MM.1S (cell line): Measurements from ENCODE around the gene CHN2.

ENCODE experiments used
- DNase-seq: peaks from one replicate; pipeline ENCODE4 v3.0.0-alpha.2; 2015
- H2AFZ ChIP-seq: fragments of 300-600 bp; sonication (generic); 2 replicates; pipeline ENCODE4 v1.6.0; 2016; ENCODE audit warnings: antibody characterized with exemption, low read length
- H3F3A ChIP-seq: fragments of 300-600 bp; sonication (generic); 2 replicates; pipeline ENCODE4 v1.6.1; 2016; ENCODE audit warnings: mild to moderate bottlenecking, antibody characterized with exemption, low read length, moderate library complexity, mixed read lengths; ENCODE audit not compliant: insufficient read depth
- H3K27ac ChIP-seq: fragments of 300-600 bp; sonication (generic); 2 replicates; pipeline ENCODE4 v1.5.1; 2016; ENCODE audit warnings: mild to moderate bottlenecking, low read length
- H3K27me3 ChIP-seq: fragments of 300-600 bp; sonication (generic); replicated peaks from 2 replicates; pipeline ENCODE4 v1.6.0; 2016; ENCODE audit warnings: low read length; ENCODE audit not compliant: insufficient read depth
- H3K36me3 ChIP-seq: fragments of 300-600 bp; sonication (generic); replicated peaks from 2 replicates; pipeline ENCODE4 v1.6.1; 2016; ENCODE audit warnings: mild to moderate bottlenecking, low read length, mixed read lengths; ENCODE audit not compliant: insufficient read depth
- H3K4me1 ChIP-seq: fragments of 300-600 bp; sonication (generic); 2 replicates; pipeline ENCODE4 v1.6.1; 2016; ENCODE audit warnings: low read length, mixed read lengths
- H3K4me2 ChIP-seq: fragments of 300-600 bp; sonication (generic); 2 replicates; pipeline ENCODE4 v1.6.0; 2016; ENCODE audit warnings: low read depth, low read length
- H3K4me3 ChIP-seq: fragments of 300-600 bp; sonication (generic); 2 replicates; pipeline ENCODE4 v1.5.1; 2016; ENCODE audit warnings: low read length, mixed read lengths
- H3K79me2 ChIP-seq: fragments of 300-600 bp; sonication (generic); 2 replicates; pipeline ENCODE4 v1.6.1; 2016; ENCODE audit warnings: mixed run types, low read length, mixed read lengths
- H3K9ac ChIP-seq: fragments of 300-600 bp; sonication (generic); 2 replicates; pipeline ENCODE4 v1.6.1; 2016; ENCODE audit warnings: low read length, mixed read lengths
- H3K9me2 ChIP-seq: fragments of 300-600 bp; sonication (generic); replicated peaks from 2 replicates; pipeline ENCODE4 v1.6.1; 2016; ENCODE audit warnings: mild to moderate bottlenecking, low read length, mixed read lengths; ENCODE audit not compliant: insufficient read depth
- H3K9me3 ChIP-seq: fragments of 300-600 bp; sonication (generic); replicated peaks from 2 replicates; pipeline ENCODE4 v1.6.1; 2016; ENCODE audit warnings: mild to moderate bottlenecking, low read length, mixed read lengths; ENCODE audit not compliant: insufficient read depth
- H4K20me1 ChIP-seq: fragments of 300-600 bp; sonication (generic); 2 replicates; pipeline ENCODE4 v1.6.1; 2016; ENCODE audit warnings: mild to moderate bottlenecking, low read length, moderate library complexity, mixed read lengths; ENCODE audit not compliant: insufficient read depth
- EZH2 ChIP-seq: fragments of 300-600 bp; sonication (generic); optimal IDR thresholded peaks from 2 replicates; pipeline ENCODE3; 2017; ENCODE audit warnings: low read depth, mild to moderate bottlenecking, antibody characterized with exemption, low read length, mixed read lengths
- EZH2phosphoT487 ChIP-seq: fragments of 300-600 bp; sonication (generic); IDR thresholded peaks from 2 replicates; pipeline ENCODE4 v1.6.1; 2018; ENCODE audit warnings: antibody characterized with exemption, low read length
- TF ChIP-seq, protein P1 (sequence below): fragments of 300-600 bp; sonication (generic); IDR thresholded peaks from 2 replicates; pipeline ENCODE4 v1.5.1; 2016; ENCODE audit warnings: antibody characterized with exemption, low read length, mixed read lengths

The CHN2 gene

DNA sequence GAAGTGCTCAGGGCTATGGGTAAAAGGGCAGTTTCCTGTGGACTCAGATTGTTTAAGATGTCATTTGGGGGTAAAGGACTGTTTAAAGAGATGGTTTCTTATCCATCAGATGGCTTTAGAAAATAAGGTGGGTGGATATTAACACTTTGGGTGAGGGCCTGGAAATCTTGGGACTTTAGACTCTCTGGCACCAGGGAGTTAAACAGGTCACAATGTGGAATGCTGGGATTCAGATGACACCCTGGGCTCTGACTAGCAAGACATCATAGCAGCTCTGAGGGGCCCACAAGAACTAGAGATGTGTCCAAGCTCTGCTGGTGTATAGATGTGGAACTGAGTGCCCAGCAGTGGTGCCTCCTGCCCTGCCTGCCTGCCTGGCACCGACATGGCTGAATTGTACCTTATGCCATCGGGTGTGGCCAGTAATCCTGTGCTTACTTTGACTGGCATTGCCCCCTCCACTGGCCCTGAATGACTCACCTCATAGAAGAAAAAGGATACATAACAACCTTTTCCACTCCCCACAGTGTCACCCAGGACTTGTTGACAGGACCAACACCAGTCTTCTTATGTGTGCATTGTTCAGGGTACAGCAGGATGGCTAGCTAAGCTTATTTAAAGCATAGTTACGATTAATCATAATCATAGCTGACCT lies 269.1 kb downstream of the CHN2 start:
- H4K20me1 ChIP-seq, result no peaks in the 10 kb centered on the region
- no peaks in the 10 kb centered on the region for H3K4me1 ChIP-seq
- H3K9ac ChIP-seq, result no peak overlapping the region
- no peak overlapping the region for H3K4me3 ChIP-seq
- no peak for DNase-seq
- no peaks in the 10 kb centered on the region for H3K27me3 ChIP-seq
- H3K79me2 ChIP-seq, result no peaks in the 10 kb centered on the region
- no peak overlapping the region for H2AFZ ChIP-seq
- no peaks in the 10 kb centered on the region for H3K9me3 ChIP-seq
- no peak for TF ChIP-seq EZH2phosphoT487
- TF ChIP-seq EZH2, result no peak
- TF ChIP-seq, protein P1, sequence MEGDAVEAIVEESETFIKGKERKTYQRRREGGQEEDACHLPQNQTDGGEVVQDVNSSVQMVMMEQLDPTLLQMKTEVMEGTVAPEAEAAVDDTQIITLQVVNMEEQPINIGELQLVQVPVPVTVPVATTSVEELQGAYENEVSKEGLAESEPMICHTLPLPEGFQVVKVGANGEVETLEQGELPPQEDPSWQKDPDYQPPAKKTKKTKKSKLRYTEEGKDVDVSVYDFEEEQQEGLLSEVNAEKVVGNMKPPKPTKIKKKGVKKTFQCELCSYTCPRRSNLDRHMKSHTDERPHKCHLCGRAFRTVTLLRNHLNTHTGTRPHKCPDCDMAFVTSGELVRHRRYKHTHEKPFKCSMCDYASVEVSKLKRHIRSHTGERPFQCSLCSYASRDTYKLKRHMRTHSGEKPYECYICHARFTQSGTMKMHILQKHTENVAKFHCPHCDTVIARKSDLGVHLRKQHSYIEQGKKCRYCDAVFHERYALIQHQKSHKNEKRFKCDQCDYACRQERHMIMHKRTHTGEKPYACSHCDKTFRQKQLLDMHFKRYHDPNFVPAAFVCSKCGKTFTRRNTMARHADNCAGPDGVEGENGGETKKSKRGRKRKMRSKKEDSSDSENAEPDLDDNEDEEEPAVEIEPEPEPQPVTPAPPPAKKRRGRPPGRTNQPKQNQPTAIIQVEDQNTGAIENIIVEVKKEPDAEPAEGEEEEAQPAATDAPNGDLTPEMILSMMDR, result no peak
- H3K36me3 ChIP-seq, result no peaks in the 10 kb centered on the region
- no peaks in the 10 kb centered on the region for H3K9me2 ChIP-seq
- no peak overlapping the region for H3K27ac ChIP-seq
- no peak overlapping the region for H3K4me2 ChIP-seq
- H3F3A ChIP-seq, result no peaks in the 10 kb centered on the region

DNA sequence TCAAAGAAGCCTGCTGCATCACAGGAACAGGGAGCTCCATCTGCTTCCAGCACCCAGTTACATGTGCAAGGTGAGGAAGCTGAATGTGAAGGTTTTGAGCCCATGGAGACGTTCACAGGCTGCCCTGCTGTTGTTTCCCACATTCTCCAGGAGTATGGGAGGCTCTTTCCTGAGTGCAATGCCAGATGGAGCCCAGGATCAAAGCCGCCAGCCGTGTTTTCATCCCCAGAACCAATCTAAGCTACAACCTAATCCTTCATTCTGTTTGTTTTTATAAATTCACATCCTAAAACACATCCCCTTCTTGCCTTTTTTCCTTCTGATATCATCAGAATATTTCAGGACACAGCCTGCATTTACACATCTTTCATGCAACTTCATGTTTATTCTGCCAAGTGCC lies 270.2 kb downstream of the CHN2 start:
- DNase-seq, result no peak
- H3K27ac ChIP-seq, result no peak overlapping the region
- no peak overlapping the region for H3K9ac ChIP-seq
- H4K20me1 ChIP-seq, result no peaks in the 10 kb centered on the region
- no peaks in the 10 kb centered on the region for H3K9me2 ChIP-seq
- no peaks in the 10 kb centered on the region for H3K36me3 ChIP-seq
- H3K9me3 ChIP-seq, result no peaks in the 10 kb centered on the region
- no peaks in the 10 kb centered on the region for H3F3A ChIP-seq
- no peak overlapping the region for H3K4me2 ChIP-seq
- no peak overlapping the region for H3K4me3 ChIP-seq
- no peaks in the 10 kb centered on the region for H3K4me1 ChIP-seq
- H3K27me3 ChIP-seq, result no peaks in the 10 kb centered on the region
- no peaks in the 10 kb centered on the region for H3K79me2 ChIP-seq
- TF ChIP-seq EZH2phosphoT487, result no peak
- TF ChIP-seq EZH2, result no peak
- TF ChIP-seq, protein P1, result no peak
- no peak overlapping the region for H2AFZ ChIP-seq

DNA sequence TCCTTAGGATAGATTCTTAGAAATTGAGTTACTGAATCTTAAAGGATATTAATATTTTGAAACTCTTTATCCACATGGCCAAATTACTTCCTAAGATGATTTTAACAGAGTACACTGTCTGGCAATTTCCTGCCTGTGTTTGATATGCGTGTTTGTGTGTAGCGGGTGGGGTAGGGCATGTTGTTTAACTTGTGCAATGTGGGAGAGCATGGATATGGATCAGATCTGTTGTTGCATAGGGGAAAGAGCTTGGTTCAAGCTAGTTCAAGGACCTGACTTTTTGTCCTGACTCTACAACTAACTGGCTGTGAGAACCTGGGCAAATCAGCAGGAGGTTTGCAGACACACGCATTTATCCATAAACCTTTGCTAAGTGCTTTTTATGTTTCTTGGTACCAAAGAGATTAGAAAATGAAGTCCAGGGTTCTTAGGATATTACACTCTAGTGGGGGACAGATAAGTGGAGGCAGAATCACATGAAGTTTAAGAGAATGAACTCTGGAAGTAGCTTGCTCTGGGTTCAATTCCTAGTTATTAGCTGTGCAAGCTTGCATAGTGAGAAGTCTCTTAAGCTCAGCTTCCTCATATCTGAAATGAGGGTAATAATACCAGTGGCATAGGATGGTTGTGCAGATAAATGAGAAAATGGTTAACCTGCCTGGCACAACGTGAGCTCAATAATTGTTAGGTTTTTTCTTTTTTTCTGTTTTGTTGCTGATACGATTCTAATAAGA lies 272.8 kb downstream of the CHN2 start:
- Histone ChIP-seq H3K4me2 (no peak overlapping the region), H2AFZ (no peak overlapping the region), H3K27me3 (no peaks in the 10 kb centered on the region), H3K9ac (no peak overlapping the region), H4K20me1 (no peaks in the 10 kb centered on the region), H3K9me2 (no peaks in the 10 kb centered on the region), H3K36me3 (no peaks in the 10 kb centered on the region), H3K27ac (no peak overlapping the region), H3K79me2 (no peaks in the 10 kb centered on the region), H3K4me1 (no peaks in the 10 kb centered on the region), H3F3A (no peaks in the 10 kb centered on the region), H3K4me3 (no peak overlapping the region), H3K9me3 (no peaks in the 10 kb centered on the region)
- no peak for DNase-seq
- no peak for TF ChIP-seq EZH2phosphoT487
- no peak for TF ChIP-seq EZH2
- TF ChIP-seq, protein P1, result no peak
